Activated CD4-positive, alpha-beta T cell treated with anti-CD3 and anti-CD28 coated beads, Interleukin-2, amount 10 ng/mL, durations not matched to agents 7 days and 5 days (primary cell): ENCODE data around the gene RTN4RL1. TPM values are rescaled to one million over a fixed set of nuclear protein-coding genes. Genes with fewer than 3 reads are reported as not detected.
A peak's percentile ranks its signal among the peaks of the same experiment; 100 is the strongest.
"Not testable (repeated sequence)": the region's sequence is repeated elsewhere in the genome, so short reads cannot be mapped to it uniquely, and the experiment has no call there.

Experiments
- CTCF ChIA-PET: fragments of 350-600 bp; sonication (Branson Sonifier 250); formaldehyde crosslinking; loops from one replicate; lab custom pipeline; 2021; ENCODE audit warnings: antibody characterized with exemption; lab: Charles Lee
- POLR2A ChIA-PET: fragments of 350-600 bp; sonication (Branson Sonifier 250); formaldehyde crosslinking; loops from one replicate; lab custom pipeline; 2021; ENCODE audit warnings: antibody characterized with exemption; lab: Charles Lee
- DNase-seq: peaks from one replicate; pipeline ENCODE4 v3.0.0-alpha.2; 2020
- H3K27ac Mint-ChIP-seq: one replicate; pipeline ENCODE4 v1.8.0; 2021; ENCODE audit warnings: mild to moderate bottlenecking, moderate library complexity, mixed read lengths
- H3K27me3 Mint-ChIP-seq: one replicate; pipeline ENCODE4 v1.8.0; 2021; ENCODE audit warnings: mixed read lengths
- H3K36me3 Mint-ChIP-seq: one replicate; pipeline ENCODE4 v1.8.0; 2021; ENCODE audit warnings: low read depth, mixed read lengths
- H3K4me1 Mint-ChIP-seq: one replicate; pipeline ENCODE4 v1.8.0; 2021; ENCODE audit warnings: mixed read lengths
- H3K4me3 Mint-ChIP-seq: one replicate; pipeline ENCODE4 v1.8.0; 2021; ENCODE audit warnings: mild to moderate bottlenecking, moderate library complexity, mixed read lengths
- H3K9me3 Mint-ChIP-seq: one replicate; pipeline ENCODE4 v1.8.0; 2021; ENCODE audit warnings: mixed read lengths
- total RNA-seq, 2 experiments: library from RNA; stranded (reverse); gene quantifications; one replicate each; pipeline ENCODE4 v1.2.3, GENCODE V29; 2021

RTN4RL1 gene
- total RNA-seq, 2 experiments from 2014 or later: 0.19 to 0.20 TPM

- H3K9me3 Mint-ChIP-seq: no peaks in the 10 kb centered on the region
- ChIA-PET POLR2A (no interaction called here), CTCF (interaction anchor here (1.1 kb wide), 1 partner anchor 37 kb away, joined by 3 read pairs; no protein-coding TSS in a partner anchor)
- no peak for DNase-seq
- peak overlapping the region; percentile 31 for H3K27ac Mint-ChIP-seq
- no peaks in the 10 kb centered on the region for H3K36me3 Mint-ChIP-seq
- H3K4me3 Mint-ChIP-seq: no peak overlapping the region
- peaks cover 3% of the 10 kb centered on the region for H3K27me3 Mint-ChIP-seq
- H3K4me1 Mint-ChIP-seq: no peaks in the 10 kb centered on the region
Observed at GRCh38 chr17:1985093-1985492, 40.0 kb downstream of the RTN4RL1 start.

DNA sequence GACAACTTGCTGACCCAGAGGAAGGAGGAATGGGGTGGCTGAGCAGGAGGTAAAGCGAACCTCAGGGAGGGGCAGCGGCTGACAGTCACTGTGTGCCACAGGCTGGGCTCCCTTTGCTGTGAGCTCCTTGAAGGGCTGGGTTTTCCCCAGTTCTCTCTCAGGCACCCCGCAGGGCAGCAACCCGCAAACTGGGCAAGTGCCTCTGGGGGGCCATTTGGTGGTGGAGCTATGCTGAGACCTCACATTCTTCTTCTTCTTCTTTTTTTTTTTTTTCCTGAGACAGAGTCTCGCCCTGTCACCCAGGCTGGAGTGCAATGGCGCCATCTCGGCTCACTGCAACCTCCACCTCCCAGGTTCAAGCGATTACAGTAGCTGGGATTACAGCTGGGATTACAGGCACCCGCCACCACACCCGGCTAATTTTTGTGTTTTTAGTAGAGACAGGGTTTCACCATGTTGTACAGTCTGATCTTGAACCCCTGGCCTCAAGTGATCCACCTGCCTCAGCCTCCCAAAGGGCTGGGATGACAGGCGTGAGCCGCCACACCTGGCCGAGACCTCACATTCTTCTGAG lies 42.3 kb downstream of the RTN4RL1 start:
- POLR2A ChIA-PET, DNase-seq, H3K4me1 Mint-ChIP-seq, H3K27ac Mint-ChIP-seq, H3K9me3 Mint-ChIP-seq, H3K27me3 Mint-ChIP-seq, H3K36me3 Mint-ChIP-seq, H3K4me3 Mint-ChIP-seq: not testable (repeated sequence)
- CTCF ChIA-PET: interaction anchor here (0.6 to 0.7 kb wide), 2 partner anchors 399 to 463 kb away, joined by 3 to 5 read pairs; no protein-coding TSS in a partner anchor

DNA sequence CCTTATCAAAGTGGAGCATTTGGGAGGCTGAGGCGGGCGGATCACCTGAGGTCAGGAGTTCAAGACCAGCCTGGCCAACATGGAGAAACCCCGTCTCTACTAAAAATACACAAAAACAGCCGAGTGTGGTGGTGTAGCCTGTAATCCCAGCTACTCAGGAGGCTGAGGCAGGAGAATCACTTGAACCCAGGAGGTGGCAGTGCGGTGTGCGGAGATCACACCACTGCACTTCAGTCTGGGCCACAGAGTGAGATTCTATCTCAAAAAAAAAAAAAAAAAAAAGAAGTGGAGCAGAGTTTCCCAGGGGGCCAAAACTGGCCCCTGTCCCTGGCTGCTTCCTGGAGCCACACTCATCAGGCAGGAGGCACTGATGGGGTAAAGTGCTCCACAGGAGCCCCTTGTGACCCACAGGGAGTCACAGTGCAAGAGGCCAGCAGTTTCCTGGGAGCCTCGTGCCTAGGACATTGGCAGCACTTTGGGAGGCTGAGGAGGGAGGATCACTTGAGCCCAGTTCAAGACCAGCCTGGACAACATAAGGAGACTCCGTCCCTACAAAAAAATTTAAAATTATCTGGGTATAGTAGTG lies 44.4 kb downstream of the RTN4RL1 start:
- DNase-seq: no peak
- H3K4me3 Mint-ChIP-seq: no peak overlapping the region
- ChIA-PET POLR2A (no interaction called here), CTCF (no interaction called here)
- peaks cover 13% of the 10 kb centered on the region for H3K27me3 Mint-ChIP-seq
- peaks cover 17% of the 10 kb centered on the region for H3K4me1 Mint-ChIP-seq
- H3K9me3 Mint-ChIP-seq: no peaks in the 10 kb centered on the region
- no peaks in the 10 kb centered on the region for H3K36me3 Mint-ChIP-seq
- H3K27ac Mint-ChIP-seq: no peak overlapping the region

- POLR2A ChIA-PET: no interaction called here
- DNase-seq: no peak
- CTCF ChIA-PET: interaction anchor here (0.6 to 1.2 kb wide), 2 partner anchors 17 to 428 kb away, joined by 3 read pairs; no protein-coding TSS in a partner anchor
Observed at GRCh38 chr17:1979182-1979985, 45.8 kb downstream of the RTN4RL1 start.

DNA sequence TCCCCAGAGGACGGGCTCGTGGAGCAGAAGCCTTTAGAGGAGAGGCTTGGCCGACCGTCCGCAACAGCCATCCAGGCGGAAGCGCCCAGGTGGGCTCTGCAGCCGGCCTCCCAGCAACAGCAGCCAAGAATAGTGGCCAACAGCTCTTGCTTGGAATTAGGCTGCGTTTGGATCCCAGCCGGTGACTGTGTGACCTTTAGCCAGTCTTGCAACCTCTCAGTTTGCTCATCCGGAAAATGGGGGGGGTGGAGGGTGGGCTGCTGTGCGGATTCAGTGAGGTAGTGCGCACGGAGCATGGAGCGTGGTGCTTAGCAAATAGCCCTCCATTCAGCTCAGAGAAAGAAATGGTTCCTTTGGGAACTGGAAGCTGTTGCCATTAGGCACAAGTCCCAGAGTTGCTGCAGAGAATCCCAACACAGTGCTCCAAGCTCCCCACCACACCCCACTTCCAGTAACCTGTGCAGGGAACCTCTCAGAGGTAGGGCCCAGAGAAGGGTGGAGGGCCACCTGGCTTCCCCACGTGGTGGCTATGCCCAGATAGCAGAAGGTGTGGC lies 46.7 kb downstream of the RTN4RL1 start:
- Mint-ChIP-seq H3K4me3 (no peak overlapping the region), H3K4me1 (peaks cover 24% of the 10 kb centered on the region), H3K9me3 (no peaks in the 10 kb centered on the region), H3K27ac (no peak overlapping the region), H3K36me3 (no peaks in the 10 kb centered on the region), H3K27me3 (peaks cover 13% of the 10 kb centered on the region)
- POLR2A ChIA-PET: no interaction called here
- CTCF ChIA-PET: interaction anchor here (0.6 to 1.2 kb wide), 2 partner anchors 18 to 23 kb away, joined by 3 read pairs; no protein-coding TSS in a partner anchor
- no peak for DNase-seq

More at GRCh38 chr17:1979182-1979985, 45.8 kb downstream of the RTN4RL1 start:
- peaks cover 13% of the 10 kb centered on the region for H3K27me3 Mint-ChIP-seq
- H3K4me1 Mint-ChIP-seq: peaks cover 24% of the 10 kb centered on the region
- H3K4me3 Mint-ChIP-seq: no peak overlapping the region
- H3K36me3 Mint-ChIP-seq: no peaks in the 10 kb centered on the region
- no peaks in the 10 kb centered on the region for H3K9me3 Mint-ChIP-seq
- no peak overlapping the region for H3K27ac Mint-ChIP-seq

DNA sequence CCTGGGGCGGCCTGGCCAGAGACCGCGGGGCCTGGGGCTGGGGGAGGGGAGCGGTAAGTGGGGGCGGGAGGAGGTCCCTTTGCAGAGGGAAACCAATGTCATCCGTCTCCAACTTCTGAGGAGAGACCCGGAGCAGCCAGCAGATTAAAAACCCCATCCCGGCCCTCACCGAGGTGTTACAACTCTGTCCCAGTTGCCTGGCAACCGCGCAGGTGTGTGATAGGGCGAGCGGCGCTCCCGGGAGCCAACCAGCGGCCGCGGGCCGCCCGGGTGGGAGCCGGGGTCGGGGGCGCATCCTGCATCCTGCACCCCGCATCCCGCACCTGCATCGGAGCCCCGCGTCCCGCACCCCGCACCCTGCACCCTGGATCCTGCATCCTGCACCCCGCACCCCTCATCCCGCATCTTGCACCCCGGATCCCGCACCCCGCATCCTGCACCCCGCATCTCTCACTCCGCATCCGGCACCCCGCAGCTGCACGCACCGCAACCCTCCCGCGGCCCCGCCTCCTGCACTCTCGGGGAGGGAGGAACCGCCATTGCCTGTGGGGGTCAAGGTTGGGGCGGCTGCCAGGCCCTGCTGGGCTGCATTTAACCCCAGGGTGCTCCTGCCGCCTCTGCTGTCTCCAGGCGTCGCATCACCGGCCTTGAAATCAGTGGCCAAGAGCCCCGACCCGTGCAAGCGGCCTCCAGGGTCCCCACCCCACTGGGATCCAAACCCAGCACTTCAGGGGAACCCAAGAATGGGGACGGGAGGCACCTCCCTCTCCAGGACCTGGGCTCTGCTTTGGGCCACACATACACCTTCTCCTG lies 47.3 kb downstream of the RTN4RL1 start:
- peaks cover 24% of the 10 kb centered on the region for H3K4me1 Mint-ChIP-seq
- DNase-seq: peak; percentile 8
- peaks cover 13% of the 10 kb centered on the region for H3K27me3 Mint-ChIP-seq
- H3K4me3 Mint-ChIP-seq: no peak overlapping the region
- H3K36me3 Mint-ChIP-seq: no peaks in the 10 kb centered on the region
- H3K27ac Mint-ChIP-seq: no peak overlapping the region
- CTCF ChIA-PET: interaction anchor here (0.6 kb wide), 1 partner anchor 24 kb away, joined by 3 read pairs; no protein-coding TSS in a partner anchor
- POLR2A ChIA-PET: no interaction called here
- H3K9me3 Mint-ChIP-seq: no peaks in the 10 kb centered on the region

- Mint-ChIP-seq H3K9me3 (no peaks in the 10 kb centered on the region), H3K27me3 (peaks cover 16% of the 10 kb centered on the region), H3K4me1 (peaks cover 28% of the 10 kb centered on the region), H3K4me3 (no peak overlapping the region), H3K27ac (no peak overlapping the region), H3K36me3 (no peaks in the 10 kb centered on the region)
- ChIA-PET CTCF (no interaction called here), POLR2A (no interaction called here)
- DNase-seq: no peak
Observed at GRCh38 chr17:1976683-1977064, 48.5 kb downstream of the RTN4RL1 start.

DNA sequence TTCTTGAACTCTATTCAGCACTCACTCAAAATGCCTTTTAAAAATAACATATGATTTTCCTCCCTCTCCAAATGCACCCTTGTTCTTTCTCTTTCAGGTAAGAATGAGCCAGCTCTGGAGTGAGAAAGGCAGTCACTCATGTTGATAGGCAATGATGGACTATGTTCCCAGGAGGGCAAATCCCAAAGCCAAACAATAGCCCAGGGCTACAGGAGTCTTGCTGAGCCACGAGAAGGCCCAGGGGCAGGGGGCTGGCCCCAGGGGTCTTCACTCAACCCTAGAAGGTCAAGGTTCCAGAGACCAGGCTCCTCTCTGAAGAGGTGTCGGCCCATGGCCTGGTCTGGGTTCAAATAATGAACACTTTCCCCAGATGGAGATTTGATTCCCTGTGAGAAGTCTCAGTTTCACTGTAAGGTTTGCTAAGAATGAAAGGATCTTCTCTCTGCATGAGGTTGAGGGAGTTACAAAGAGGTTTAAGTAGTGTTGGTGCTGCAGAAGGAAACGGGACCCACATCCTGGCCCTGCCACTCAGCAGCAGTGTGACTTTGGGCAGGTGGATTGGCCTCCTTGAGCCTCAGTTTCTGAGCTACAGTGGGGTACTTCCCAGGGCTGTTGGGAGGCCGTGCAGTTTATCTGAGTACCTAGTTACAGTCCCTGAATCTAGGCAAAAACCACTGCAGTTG lies 49.0 kb downstream of the RTN4RL1 start:
- H3K27me3 Mint-ChIP-seq: peaks cover 17% of the 10 kb centered on the region
- ChIA-PET POLR2A (no interaction called here), CTCF (interaction anchor here (1.2 kb wide), 1 partner anchor 176 kb away, joined by 4 read pairs; no protein-coding TSS in a partner anchor)
- H3K9me3 Mint-ChIP-seq: peaks cover 2% of the 10 kb centered on the region
- peaks cover 28% of the 10 kb centered on the region for H3K4me1 Mint-ChIP-seq
- H3K36me3 Mint-ChIP-seq: no peaks in the 10 kb centered on the region
- no peak overlapping the region for H3K27ac Mint-ChIP-seq
- peak; percentile 34 for DNase-seq
- H3K4me3 Mint-ChIP-seq: no peak overlapping the region

- Mint-ChIP-seq H3K27me3 (peaks cover 22% of the 10 kb centered on the region), H3K27ac (no peak overlapping the region), H3K4me3 (no peak overlapping the region), H3K4me1 (peaks cover 28% of the 10 kb centered on the region), H3K9me3 (peaks cover 8% of the 10 kb centered on the region), H3K36me3 (no peaks in the 10 kb centered on the region)
- no peak for DNase-seq
- ChIA-PET CTCF (interaction anchor here (1.2 kb wide), 2 partner anchors 22 to 176 kb away, joined by 4 to 5 read pairs; no protein-coding TSS in a partner anchor), POLR2A (no interaction called here)
Observed at GRCh38 chr17:1975573-1975972, 49.6 kb downstream of the RTN4RL1 start.

DNA sequence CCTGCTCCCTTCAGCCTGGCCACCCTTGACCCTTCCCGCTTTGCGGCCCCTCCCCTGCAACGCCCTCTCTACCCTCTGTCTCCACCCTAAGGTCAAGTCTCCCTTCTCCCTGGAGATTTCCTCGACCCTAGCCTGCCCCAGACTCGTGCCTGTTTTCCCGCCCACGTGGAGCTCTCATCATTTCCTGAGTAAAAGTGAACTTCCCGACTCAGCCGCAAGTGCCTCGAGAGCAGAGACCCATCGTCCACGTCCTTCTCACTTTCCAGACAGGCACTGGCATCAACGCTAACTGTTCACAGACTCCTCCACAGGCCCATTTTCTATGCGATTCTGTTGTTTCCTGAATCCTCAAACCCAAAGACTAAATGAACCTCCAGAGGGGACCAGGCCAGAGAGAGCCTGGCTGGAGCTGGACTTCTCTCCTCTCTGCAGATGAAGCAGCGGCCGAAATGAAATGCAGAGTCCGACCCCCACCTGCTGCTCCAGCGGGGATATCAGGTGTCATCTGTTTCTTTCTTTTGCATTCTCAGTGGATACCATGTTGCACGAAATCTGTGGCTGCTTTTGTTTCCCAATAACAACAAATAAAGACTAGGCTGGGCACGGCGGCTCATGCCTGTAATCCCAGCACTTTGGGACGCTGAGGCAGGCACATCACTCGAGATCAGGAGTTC lies 52.5 kb downstream of the RTN4RL1 start:
- Mint-ChIP-seq H3K9me3 (peaks cover 12% of the 10 kb centered on the region), H3K36me3 (no peaks in the 10 kb centered on the region), H3K27ac (no peak overlapping the region), H3K4me3 (no peak overlapping the region), H3K27me3 (peaks cover 20% of the 10 kb centered on the region), H3K4me1 (peaks cover 29% of the 10 kb centered on the region)
- DNase-seq: no peak
- CTCF ChIA-PET: interaction anchor here (0.5 kb wide), 2 partner anchors 158 to 695 kb away, joined by 3 read pairs; no protein-coding TSS in a partner anchor
- POLR2A ChIA-PET: no interaction called here

DNA sequence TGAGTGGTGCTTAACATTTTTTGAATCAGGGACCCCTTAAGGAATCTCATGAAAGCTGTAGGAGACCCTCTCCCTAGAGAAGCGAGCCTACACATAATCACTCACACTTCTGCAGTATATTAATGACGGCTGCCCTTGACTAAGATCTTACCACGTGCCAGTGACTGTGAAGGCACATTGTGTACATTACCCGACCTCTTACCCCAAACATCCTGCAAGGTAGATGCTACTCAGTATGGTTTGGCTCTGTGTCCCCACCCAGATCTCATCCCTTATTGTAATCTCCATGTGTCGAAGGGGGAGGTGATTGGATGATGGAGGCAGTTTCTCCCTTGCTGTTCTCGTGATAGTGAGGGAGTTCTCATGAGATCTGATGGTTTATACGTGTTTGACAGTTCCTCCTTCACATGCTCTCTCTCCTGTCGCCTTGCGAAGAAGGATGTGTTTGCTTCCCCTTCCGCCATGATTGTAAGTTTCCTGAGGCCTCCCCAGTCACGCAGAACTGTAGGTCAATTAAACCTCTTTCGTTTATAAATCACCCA lies 54.2 kb downstream of the RTN4RL1 start:
- H3K27me3 Mint-ChIP-seq: peaks cover 19% of the 10 kb centered on the region
- ChIA-PET CTCF (interaction anchor here (0.6 kb wide), 1 partner anchor 283 kb away, joined by 3 read pairs; no protein-coding TSS in a partner anchor), POLR2A (no interaction called here)
- peaks cover 12% of the 10 kb centered on the region for H3K9me3 Mint-ChIP-seq
- H3K4me3 Mint-ChIP-seq: no peak overlapping the region
- no peaks in the 10 kb centered on the region for H3K36me3 Mint-ChIP-seq
- peaks cover 22% of the 10 kb centered on the region for H3K4me1 Mint-ChIP-seq
- no peak for DNase-seq
- no peak overlapping the region for H3K27ac Mint-ChIP-seq
